22Rv1 (cell line): ENCODE results near the gene VWA8.

Experiments used
- CTCF ChIP-seq: fragments of 450-650 bp; IDR thresholded peaks from 2 replicates; pipeline ENCODE4 v1.5.1; 2017; ENCODE audit warnings: mild to moderate bottlenecking
- ZFX ChIP-seq: fragments of 450-650 bp; IDR thresholded peaks from 2 replicates; pipeline ENCODE4 v1.6.1; 2017; ENCODE audit warnings: antibody characterized with exemption, borderline replicate concordance

- TF ChIP-seq CTCF (no peak), ZFX (no peak)
These were observed 347.4 kb downstream of the VWA8 start for GRCh38 chr13:41613471-41613870.
